Activated CD8-positive, alpha-beta T cell treated with anti-CD3 and anti-CD28 coated beads, Interleukin-2, amount 10 ng/mL, durations not matched to agents 7 days and 5 days (primary cell): ENCODE measurements around the gene RPP25L. TPM values are rescaled to one million over a fixed set of nuclear protein-coding genes. Genes with fewer than 3 reads are reported as not detected.

Experiments
- ATAC-seq: fragments of 150-1000 bp; cut with Tn5 transposase; one replicate; pipeline ENCODE4 v1.10.0; 2021; ENCODE audit warnings: moderate library complexity
- CTCF ChIA-PET: fragments of 350-600 bp; sonication (Branson Sonifier 250); formaldehyde crosslinking; loops from one replicate; lab custom pipeline; 2021; ENCODE audit warnings: antibody characterized with exemption; lab: Charles Lee
- POLR2A ChIA-PET: fragments of 350-600 bp; sonication (Branson Sonifier 250); formaldehyde crosslinking; loops from one replicate; lab custom pipeline; 2021; ENCODE audit warnings: antibody characterized with exemption; lab: Charles Lee
- DNase-seq: peaks from one replicate; pipeline ENCODE4 v3.0.0-alpha.2; 2020
- H3K27ac Mint-ChIP-seq: one replicate; pipeline ENCODE4 v1.8.0; 2021; ENCODE audit warnings: mild to moderate bottlenecking, mixed read lengths
- H3K27me3 Mint-ChIP-seq: one replicate; pipeline ENCODE4 v1.8.0; 2021; ENCODE audit warnings: low read depth, mixed read lengths
- H3K36me3 Mint-ChIP-seq: one replicate; pipeline ENCODE4 v1.8.0; 2021; ENCODE audit warnings: low read depth, mixed read lengths
- H3K4me1 Mint-ChIP-seq: one replicate; pipeline ENCODE4 v1.8.0; 2021; ENCODE audit warnings: low read depth, mixed read lengths
- H3K4me3 Mint-ChIP-seq: one replicate; pipeline ENCODE4 v1.8.0; 2021; ENCODE audit warnings: mild to moderate bottlenecking, mixed read lengths
- H3K9me3 Mint-ChIP-seq: one replicate; pipeline ENCODE4 v1.8.0; 2022; ENCODE audit warnings: mixed read lengths; ENCODE audit not compliant: insufficient read depth
- total RNA-seq, 2 experiments: library from RNA; stranded (reverse); gene quantifications; one replicate each; pipeline ENCODE4 v1.2.3, GENCODE V29; 2021

The RPP25L gene
- total RNA-seq, 2 experiments from 2014 or later, result 23.2 to 26.4 TPM

DNA sequence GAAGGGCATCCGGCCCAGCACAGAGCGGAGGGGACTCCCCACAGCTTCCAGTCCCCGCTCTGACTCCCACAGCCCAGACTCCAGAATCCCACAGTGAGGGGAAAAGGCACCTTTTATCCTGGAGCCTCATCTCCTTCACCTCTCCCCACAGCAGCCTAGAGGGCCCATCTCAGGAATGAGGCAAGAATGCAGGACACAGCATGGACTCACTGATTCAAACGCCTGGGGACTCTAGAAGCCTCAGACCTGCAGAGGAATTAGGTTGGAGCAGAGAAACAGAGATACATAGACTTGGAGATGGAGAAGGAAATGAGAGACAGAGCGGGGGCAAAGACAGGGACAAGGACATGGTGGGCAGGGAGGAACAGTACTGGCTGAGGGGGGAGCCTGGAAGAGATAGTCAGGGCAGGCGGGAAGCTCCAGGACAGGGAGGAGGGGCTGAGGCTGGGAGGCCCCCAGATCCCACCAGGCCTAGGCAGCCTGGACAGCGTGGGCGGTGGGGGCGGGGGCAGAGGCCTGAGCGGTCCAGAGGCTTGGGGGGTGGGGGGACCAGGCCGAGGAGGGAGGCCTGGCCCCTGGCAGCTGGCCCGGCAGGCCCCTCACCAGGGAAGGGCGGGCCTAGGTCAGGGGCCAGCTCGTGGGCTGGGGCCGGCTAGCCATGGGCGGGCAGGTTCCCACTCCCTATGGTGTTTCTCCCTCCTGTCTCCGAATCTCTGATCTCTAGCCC is 38.1 kb downstream of the RPP25L start:
- Mint-ChIP-seq H3K9me3 (no peaks in the 10 kb centered on the region), H3K27me3 (peaks cover 30% of the 10 kb centered on the region), H3K36me3 (no peaks in the 10 kb centered on the region), H3K27ac (no peak overlapping the region), H3K4me1 (peaks cover 5% of the 10 kb centered on the region), H3K4me3 (no peak overlapping the region)
- ChIA-PET POLR2A (no interaction called here), CTCF (no interaction called here)
- ATAC-seq, result no peak
- no peak for DNase-seq

DNA sequence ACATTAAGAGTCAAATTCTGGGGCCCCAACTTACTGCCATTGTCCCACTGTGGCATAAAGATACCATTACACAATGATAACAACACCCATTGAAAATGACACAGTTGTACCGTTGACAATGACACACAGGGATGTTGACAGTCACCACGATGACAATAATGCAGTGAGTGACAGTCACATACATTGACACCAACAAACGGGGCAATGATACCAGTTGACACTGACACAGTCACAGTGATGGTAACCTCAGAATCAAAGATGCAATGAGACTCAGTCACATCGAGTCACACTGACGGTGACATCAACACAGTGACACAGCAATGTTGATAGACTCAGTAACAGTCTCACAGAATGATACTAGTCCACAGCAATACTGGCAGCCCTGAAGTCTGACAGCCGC is 39.3 kb downstream of the RPP25L start:
- ChIA-PET POLR2A (no interaction called here), CTCF (no interaction called here)
- H3K27me3 Mint-ChIP-seq, result peaks cover 29% of the 10 kb centered on the region
- peaks cover 5% of the 10 kb centered on the region for H3K4me1 Mint-ChIP-seq
- ATAC-seq (no peak), DNase-seq (no peak)
- H3K36me3 Mint-ChIP-seq, result no peaks in the 10 kb centered on the region
- H3K9me3 Mint-ChIP-seq, result no peaks in the 10 kb centered on the region
- no peak overlapping the region for H3K27ac Mint-ChIP-seq
- H3K4me3 Mint-ChIP-seq, result no peak overlapping the region

DNA sequence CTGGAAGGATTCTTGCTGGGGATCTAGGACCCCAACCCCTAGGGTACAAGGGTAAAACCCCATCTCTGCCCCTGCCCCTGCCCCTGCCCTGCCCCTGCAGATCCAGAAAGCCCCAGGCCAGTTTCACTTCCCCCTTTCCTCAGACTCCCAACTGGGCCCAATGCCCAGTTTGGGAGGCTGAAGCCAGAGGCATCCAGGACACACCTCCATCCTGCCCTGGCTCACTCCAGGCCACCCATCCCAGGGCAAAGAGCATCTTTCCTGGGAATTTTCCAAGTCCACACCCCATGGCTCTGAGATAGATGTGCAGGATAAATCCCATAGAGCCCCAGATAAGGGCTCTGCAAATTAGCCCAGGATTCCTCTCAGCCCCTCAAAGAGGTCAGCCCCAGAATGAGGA is 39.8 kb downstream of the RPP25L start:
- no peak overlapping the region for H3K4me3 Mint-ChIP-seq
- no peak overlapping the region for H3K27ac Mint-ChIP-seq
- ChIA-PET CTCF (no interaction called here), POLR2A (no interaction called here)
- H3K36me3 Mint-ChIP-seq, result no peaks in the 10 kb centered on the region
- H3K27me3 Mint-ChIP-seq, result peaks cover 27% of the 10 kb centered on the region
- no peak for ATAC-seq
- no peaks in the 10 kb centered on the region for H3K4me1 Mint-ChIP-seq
- no peak for DNase-seq
- H3K9me3 Mint-ChIP-seq, result no peaks in the 10 kb centered on the region

DNA sequence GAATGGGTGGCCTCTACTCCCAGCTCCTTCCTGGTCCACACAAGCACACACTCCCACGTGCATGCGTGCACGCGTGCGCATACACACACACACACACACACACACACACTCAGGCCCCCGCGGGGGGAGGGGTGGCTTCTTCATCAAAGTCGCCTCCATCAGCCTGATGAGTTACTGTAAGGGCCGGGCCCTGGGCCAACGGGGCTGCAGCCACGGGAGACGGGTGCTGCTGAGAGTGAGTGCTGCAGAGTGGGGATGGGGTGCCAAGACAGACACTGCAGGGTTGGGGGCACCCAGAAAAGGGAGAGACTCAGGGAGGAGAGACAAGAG is 40.5 kb downstream of the RPP25L start:
- DNase-seq (no peak), ATAC-seq (no peak)
- H3K36me3 Mint-ChIP-seq, result no peaks in the 10 kb centered on the region
- peaks cover 25% of the 10 kb centered on the region for H3K27me3 Mint-ChIP-seq
- H3K4me1 Mint-ChIP-seq, result no peaks in the 10 kb centered on the region
- H3K9me3 Mint-ChIP-seq, result no peaks in the 10 kb centered on the region
- ChIA-PET POLR2A (no interaction called here), CTCF (no interaction called here)
- H3K27ac Mint-ChIP-seq, result no peak overlapping the region
- H3K4me3 Mint-ChIP-seq, result no peak overlapping the region

DNA sequence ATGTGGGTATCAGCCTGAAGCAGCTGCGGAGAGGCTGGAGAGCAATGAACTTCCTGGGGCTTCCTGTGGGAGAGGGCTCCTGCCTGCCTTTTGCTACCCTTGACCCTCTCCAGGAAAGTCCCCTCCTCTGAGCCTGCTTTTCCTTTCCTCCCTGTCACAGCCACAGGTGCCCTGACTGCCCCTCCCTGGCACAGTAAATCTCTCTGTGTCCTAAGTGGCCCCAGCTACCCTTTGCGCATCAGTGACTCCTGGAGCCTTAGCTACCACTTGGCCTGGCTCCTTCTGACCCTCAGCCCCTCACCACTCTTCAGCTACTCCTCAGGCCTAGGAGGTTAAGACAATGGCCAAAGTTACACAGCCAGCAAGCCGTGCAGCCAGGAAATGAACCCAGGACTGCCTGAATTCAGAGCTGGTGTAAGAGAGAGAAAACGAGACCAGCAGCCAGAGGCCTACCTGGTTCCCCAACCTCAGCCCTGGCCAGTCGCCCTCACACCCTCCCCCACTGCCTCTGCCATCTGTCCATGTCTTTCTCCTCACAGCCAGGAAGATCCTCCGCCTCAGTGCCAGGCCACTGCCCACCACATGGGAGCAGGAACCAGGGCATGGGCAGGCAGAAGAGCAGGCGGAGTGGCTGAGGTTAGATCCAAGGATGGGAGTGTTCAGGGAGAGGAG is 41.0 kb downstream of the RPP25L start:
- peaks cover 20% of the 10 kb centered on the region for H3K27me3 Mint-ChIP-seq
- no peaks in the 10 kb centered on the region for H3K9me3 Mint-ChIP-seq
- H3K4me3 Mint-ChIP-seq, result no peak overlapping the region
- H3K36me3 Mint-ChIP-seq, result no peaks in the 10 kb centered on the region
- ChIA-PET POLR2A (no interaction called here), CTCF (interaction anchor here (1.2 kb wide), 1 partner anchor 9 kb away, joined by 3 read pairs; no protein-coding TSS in a partner anchor)
- no peaks in the 10 kb centered on the region for H3K4me1 Mint-ChIP-seq
- DNase-seq (no peak), ATAC-seq (no peak)
- no peak overlapping the region for H3K27ac Mint-ChIP-seq

DNA sequence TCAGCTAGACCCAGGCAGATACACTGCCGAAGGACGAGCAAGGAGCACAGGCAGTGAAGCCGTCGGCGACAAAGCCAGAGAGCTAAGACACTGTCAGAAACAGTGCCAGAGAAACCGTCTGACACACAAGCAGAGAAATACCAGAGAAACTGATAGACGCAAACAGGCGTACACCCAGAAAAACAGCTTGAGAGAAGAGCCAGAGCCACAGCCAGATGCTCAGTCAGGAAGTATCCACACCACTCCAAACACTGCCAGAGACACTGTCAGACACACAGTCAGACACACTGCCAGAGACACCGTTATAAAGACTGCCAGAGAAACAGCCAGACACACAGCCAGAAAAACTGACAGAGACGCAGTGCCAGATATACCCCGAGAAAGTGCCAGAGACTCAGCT is 41.5 kb downstream of the RPP25L start:
- peaks cover 17% of the 10 kb centered on the region for H3K27me3 Mint-ChIP-seq
- H3K9me3 Mint-ChIP-seq, result no peaks in the 10 kb centered on the region
- no peak overlapping the region for H3K27ac Mint-ChIP-seq
- ChIA-PET POLR2A (no interaction called here), CTCF (interaction anchor here (1.2 kb wide), 1 partner anchor 8 kb away, joined by 3 read pairs; no protein-coding TSS in a partner anchor)
- ATAC-seq, result no peak
- no peak for DNase-seq
- H3K4me1 Mint-ChIP-seq, result no peaks in the 10 kb centered on the region
- no peaks in the 10 kb centered on the region for H3K36me3 Mint-ChIP-seq
- H3K4me3 Mint-ChIP-seq, result no peak overlapping the region

DNA sequence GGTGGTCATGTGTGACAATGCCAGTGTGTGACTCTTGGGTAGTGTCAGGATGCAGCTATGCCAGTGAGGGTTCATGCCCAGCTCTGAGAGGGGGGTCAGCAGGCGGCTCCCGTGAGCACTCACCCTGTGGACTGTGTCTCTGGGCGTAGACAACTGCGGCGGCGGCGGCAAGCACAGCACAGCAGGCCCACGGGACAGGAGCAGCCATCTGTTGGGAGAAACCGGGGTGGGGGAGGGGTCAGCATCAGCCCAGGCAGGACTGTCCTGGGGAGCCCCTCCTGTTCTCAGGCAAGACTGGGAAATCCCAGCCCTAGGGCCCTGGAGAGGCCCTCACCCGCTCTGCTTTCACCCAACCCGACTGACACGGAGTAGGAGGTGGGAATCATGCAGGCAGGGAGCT is 43.1 kb downstream of the RPP25L start:
- Mint-ChIP-seq H3K9me3 (no peaks in the 10 kb centered on the region), H3K4me3 (no peak overlapping the region), H3K27me3 (peaks cover 24% of the 10 kb centered on the region), H3K36me3 (no peaks in the 10 kb centered on the region), H3K4me1 (no peaks in the 10 kb centered on the region), H3K27ac (no peak overlapping the region)
- DNase-seq (no peak), ATAC-seq (no peak)
- ChIA-PET POLR2A (no interaction called here), CTCF (interaction anchor here (1.3 kb wide), 1 partner anchor 35 kb away, joined by 3 read pairs; no protein-coding TSS in a partner anchor)

DNA sequence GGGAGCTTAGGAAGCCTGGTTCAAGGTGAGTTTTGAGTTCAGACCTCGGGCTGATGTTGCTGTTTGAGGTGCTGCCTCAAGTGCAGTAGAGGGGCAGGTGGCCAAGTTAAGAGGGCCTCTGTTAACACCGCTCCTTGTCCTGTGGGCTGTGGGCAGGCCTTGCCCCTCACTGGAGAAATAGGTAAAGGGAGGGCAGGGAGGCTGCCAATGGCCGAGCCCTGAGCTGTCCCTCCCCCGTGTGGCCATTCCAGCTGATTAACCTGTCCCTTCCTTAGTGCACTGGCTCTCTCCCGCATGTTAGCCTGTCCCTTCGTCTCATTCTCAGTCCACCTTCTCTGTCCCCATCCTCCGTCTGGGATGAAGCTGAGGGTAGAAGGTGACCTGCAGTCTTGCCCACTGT is 43.8 kb downstream of the RPP25L start:
- H3K27ac Mint-ChIP-seq, result no peak overlapping the region
- H3K27me3 Mint-ChIP-seq, result peaks cover 28% of the 10 kb centered on the region
- H3K4me1 Mint-ChIP-seq, result no peaks in the 10 kb centered on the region
- no peaks in the 10 kb centered on the region for H3K9me3 Mint-ChIP-seq
- no peaks in the 10 kb centered on the region for H3K36me3 Mint-ChIP-seq
- H3K4me3 Mint-ChIP-seq, result no peak overlapping the region
- ChIA-PET CTCF (interaction anchor here (1.3 kb wide), 1 partner anchor 36 kb away, joined by 3 read pairs; no protein-coding TSS in a partner anchor), POLR2A (no interaction called here)
- DNase-seq (no peak), ATAC-seq (no peak)

DNA sequence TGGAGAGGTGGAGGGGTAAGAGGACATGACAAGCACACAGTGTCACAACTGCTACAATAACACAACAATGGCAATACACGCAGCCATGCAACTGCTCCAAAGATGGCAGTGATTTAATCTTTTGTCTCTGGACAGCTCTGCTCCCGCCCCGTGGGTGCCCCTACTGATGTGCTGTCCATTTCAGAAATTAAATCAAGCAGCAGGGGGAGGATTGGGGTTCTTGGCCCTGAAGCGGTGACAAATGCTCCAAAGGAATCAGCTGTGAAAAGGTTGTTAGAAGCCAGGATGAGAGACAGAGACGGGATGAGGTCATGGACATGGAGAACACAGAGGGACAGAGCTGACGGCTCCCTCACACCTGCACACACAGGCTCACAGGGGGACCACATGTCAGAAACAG is 44.9 kb downstream of the RPP25L start:
- H3K36me3 Mint-ChIP-seq, result no peaks in the 10 kb centered on the region
- ChIA-PET POLR2A (no interaction called here), CTCF (no interaction called here)
- H3K9me3 Mint-ChIP-seq, result no peaks in the 10 kb centered on the region
- no peak overlapping the region for H3K27ac Mint-ChIP-seq
- no peaks in the 10 kb centered on the region for H3K4me1 Mint-ChIP-seq
- peaks cover 28% of the 10 kb centered on the region for H3K27me3 Mint-ChIP-seq
- DNase-seq (no peak), ATAC-seq (no peak)
- H3K4me3 Mint-ChIP-seq, result no peak overlapping the region

DNA sequence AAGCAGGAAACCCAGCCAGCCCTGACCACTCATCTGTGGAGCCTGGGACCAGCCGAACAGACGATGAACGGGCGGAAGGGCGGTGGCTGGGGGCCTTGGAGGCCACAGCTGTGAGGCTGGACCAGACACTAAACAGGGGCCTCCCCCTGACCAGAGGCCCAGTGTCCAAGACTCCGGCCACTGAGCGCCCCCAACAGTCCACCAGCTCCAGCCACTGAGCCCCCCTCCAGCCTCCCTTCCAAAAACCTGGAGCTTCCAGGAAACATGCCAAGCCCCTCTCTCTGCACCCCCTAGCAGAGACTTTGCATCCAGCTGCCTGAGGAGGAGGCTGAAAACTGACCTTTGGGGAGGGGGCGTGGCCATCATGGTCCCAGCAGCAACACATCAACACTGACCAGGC is 45.6 kb downstream of the RPP25L start:
- ATAC-seq, result no peak
- CTCF ChIA-PET, result no interaction called here
- Mint-ChIP-seq H3K9me3 (no peaks in the 10 kb centered on the region), H3K27me3 (peaks cover 28% of the 10 kb centered on the region), H3K4me3 (no peak overlapping the region), H3K27ac (no peak overlapping the region), H3K4me1 (no peaks in the 10 kb centered on the region), H3K36me3 (no peaks in the 10 kb centered on the region)
- DNase-seq, result no peak
- POLR2A ChIA-PET, result no interaction called here

DNA sequence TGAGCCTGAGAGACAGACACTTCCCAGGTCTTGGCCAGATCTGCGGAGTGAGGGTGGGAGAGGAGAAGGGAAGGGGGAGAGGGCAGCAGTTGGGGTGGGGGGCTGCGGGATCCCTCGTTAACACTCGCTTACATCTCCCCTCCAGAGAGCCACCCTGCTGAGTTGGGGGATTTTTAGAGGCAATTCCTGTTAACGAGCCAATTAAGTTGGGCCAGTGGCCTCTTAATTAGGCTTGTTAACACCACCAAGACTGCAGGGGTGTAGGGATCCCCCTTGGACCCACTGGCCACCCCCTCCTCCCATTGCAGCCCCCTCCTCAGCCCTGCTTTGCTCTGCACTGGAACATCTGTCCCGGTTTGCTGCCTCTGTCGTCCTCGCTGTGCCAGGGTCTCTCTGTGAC is 46.0 kb downstream of the RPP25L start:
- no peak for DNase-seq
- Mint-ChIP-seq H3K27ac (no peak overlapping the region), H3K4me3 (no peak overlapping the region), H3K9me3 (no peaks in the 10 kb centered on the region), H3K36me3 (no peaks in the 10 kb centered on the region), H3K27me3 (peaks cover 28% of the 10 kb centered on the region), H3K4me1 (no peaks in the 10 kb centered on the region)
- POLR2A ChIA-PET, result no interaction called here
- no peak for ATAC-seq
- CTCF ChIA-PET, result no interaction called here

DNA sequence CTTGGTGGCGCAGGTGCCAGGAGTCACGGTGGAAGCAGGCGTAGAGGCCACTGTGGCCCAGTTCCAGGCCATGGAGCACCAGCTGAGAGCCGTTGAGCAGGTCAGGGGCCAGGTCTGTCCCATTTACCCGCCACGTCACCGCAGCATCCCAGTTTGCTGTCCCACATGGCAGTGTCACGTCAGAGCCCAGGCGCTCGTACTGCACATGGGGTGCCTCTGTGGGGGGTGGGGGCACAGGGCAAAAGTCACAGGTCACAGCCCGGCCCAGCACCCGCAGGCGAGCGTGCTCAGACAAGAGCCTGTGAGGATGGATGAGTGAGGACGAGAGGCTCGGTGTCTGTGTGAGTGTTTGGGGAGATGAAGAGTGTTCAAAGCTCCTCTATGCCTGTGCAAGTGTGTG is 47.3 kb downstream of the RPP25L start:
- DNase-seq (no peak), ATAC-seq (no peak)
- no peak overlapping the region for H3K27ac Mint-ChIP-seq
- peaks cover 28% of the 10 kb centered on the region for H3K27me3 Mint-ChIP-seq
- H3K9me3 Mint-ChIP-seq, result no peaks in the 10 kb centered on the region
- H3K36me3 Mint-ChIP-seq, result no peaks in the 10 kb centered on the region
- no peak overlapping the region for H3K4me3 Mint-ChIP-seq
- H3K4me1 Mint-ChIP-seq, result no peaks in the 10 kb centered on the region
- ChIA-PET CTCF (no interaction called here), POLR2A (no interaction called here)
